ENCODE data around the gene LTBP1. TPM values are rescaled to one million over a fixed set of nuclear protein-coding genes. Genes with fewer than 3 reads are reported as not detected.

The LTBP1 gene
- total and polyA plus RNA-seq, 10 of the 15 experiments (the other 5 are each of a cell fraction or from before 2014, with no cell fraction given) = 0.01 to 0.28 (median 0.12) TPM; not detected in 2

DNA sequence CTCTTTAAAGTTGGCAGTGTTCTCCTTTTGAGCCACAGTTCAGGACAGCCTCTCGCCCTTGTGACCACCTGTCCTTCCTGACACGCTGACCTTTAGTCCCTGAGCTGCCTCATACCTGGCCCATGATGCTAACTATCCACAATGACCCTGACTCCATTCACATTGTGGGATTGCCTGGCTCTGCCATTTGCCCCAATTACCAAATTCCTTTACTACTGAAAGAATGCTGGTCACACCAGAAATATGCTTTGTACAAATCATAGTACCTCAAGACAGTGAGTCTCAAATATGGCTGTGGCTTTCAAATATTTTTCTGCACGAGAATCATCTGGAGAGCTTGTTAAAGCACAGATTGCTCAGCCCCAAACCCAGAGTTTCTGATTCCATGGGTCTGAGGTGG is 54.2 kb downstream of the LTBP1 start:
- ChIA-PET SMC1A (ENCODE audit: uncharacterized antibody, unreplicated experiment) (no interaction called here), RAD21 (ENCODE audit: unreplicated experiment) (no interaction called here), CTCF (no interaction called here), POLR2A (no interaction called here)
- intact Hi-C loops (cut with micrococcal nuclease; ENCODE audit: unreplicated experiment) = no loop called here
- Histone ChIP-seq H2AFZ (ENCODE audit: control insufficient read depth, low read depth, low read length) (no peak overlapping the region), H3K4me1 (ENCODE audit: control insufficient read depth, insufficient read depth, low read length) (no peaks in the 10 kb centered on the region), H3K36me3 (ENCODE audit: control insufficient read depth in 2 of 2, insufficient read depth in 2 of 2, low read length in 1 of 2) (no peaks in the 10 kb centered on the region), H3K9ac (ENCODE audit: control insufficient read depth, insufficient read depth, low read length) (no peak overlapping the region), H3K9me3 (replicated peaks; ENCODE audit: control insufficient read depth, insufficient read depth, low read length) (no peaks in the 10 kb centered on the region), H3K27me3 (replicated peaks in 1 of 2; ENCODE audit: control insufficient read depth in 2 of 2, insufficient read depth in 2 of 2, low read length in 1 of 2) (no peaks in the 10 kb centered on the region), H3K79me2 (ENCODE audit: control insufficient read depth, insufficient read depth, low read length) (no peaks in the 10 kb centered on the region), H3K4me3 (no peak overlapping the region), H3K4me2 (ENCODE audit: control insufficient read depth, insufficient read depth) (no peak overlapping the region), H3K27ac (ENCODE audit: control insufficient read depth, insufficient read depth) (no peak overlapping the region), H4K20me1 (ENCODE audit: control insufficient read depth, insufficient read depth) (no peaks in the 10 kb centered on the region)
- in situ Hi-C loops (cut with MboI) = no loop called here
- no peak for DNase-seq (ENCODE audit: low read depth, low spot score)
- no TSS peak for BruUV-seq (replicated peaks)
- TF ChIP-seq RFX5 (IDR thresholded peaks at IDR 0.05; ENCODE audit: low read depth, low read length) (no peak), NBN (IDR thresholded peaks at IDR 0.05) (no peak), EGR1 (IDR thresholded peaks at IDR 0.05; ENCODE audit: borderline replicate concordance in 1 of 2, low read depth in 2 of 2, low read length in 2 of 2) (no peak), NR2C2 (IDR thresholded peaks at IDR 0.05; ENCODE audit: borderline replicate concordance, control insufficient read depth, insufficient read length, low read depth) (no peak), POLR2AphosphoS2 (IDR thresholded peaks at IDR 0.05; ENCODE audit: low read depth, low read length) (no peak), TCF7 (IDR thresholded peaks at IDR 0.05; ENCODE audit: borderline replicate concordance) (no peak), NFIC (IDR thresholded peaks at IDR 0.05; ENCODE audit: low read depth, low read length) (no peak), HCFC1 (IDR thresholded peaks at IDR 0.05; ENCODE audit: low read length) (no peak), ZBED1 (IDR thresholded peaks at IDR 0.05; ENCODE audit: borderline replicate concordance) (no peak), SUZ12 (IDR thresholded peaks at IDR 0.05; ENCODE audit: unreplicated experiment) (no peak), EP300 (IDR thresholded peaks at IDR 0.05; ENCODE audit: borderline replicate concordance in 1 of 2, control insufficient read depth in 1 of 2, low read depth in 2 of 2, low read length in 2 of 2) (no peak), HDGF (IDR thresholded peaks at IDR 0.05) (no peak), POLR2A (IDR thresholded peaks at IDR 0.05; ENCODE audit: low read depth, low read length) (no peak), PML (IDR thresholded peaks at IDR 0.05; ENCODE audit: low read length) (no peak), TAF1 (IDR thresholded peaks at IDR 0.05; ENCODE audit: borderline replicate concordance, low read depth, low read length) (no peak)
- TF ChIP-seq, protein P1, sequence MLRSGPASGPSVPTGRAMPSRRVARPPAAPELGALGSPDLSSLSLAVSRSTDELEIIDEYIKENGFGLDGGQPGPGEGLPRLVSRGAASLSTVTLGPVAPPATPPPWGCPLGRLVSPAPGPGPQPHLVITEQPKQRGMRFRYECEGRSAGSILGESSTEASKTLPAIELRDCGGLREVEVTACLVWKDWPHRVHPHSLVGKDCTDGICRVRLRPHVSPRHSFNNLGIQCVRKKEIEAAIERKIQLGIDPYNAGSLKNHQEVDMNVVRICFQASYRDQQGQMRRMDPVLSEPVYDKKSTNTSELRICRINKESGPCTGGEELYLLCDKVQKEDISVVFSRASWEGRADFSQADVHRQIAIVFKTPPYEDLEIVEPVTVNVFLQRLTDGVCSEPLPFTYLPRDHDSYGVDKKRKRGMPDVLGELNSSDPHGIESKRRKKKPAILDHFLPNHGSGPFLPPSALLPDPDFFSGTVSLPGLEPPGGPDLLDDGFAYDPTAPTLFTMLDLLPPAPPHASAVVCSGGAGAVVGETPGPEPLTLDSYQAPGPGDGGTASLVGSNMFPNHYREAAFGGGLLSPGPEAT (IDR thresholded peaks at IDR 0.05; ENCODE audit: low read depth) = no peak
- TF ChIP-seq, protein P2, sequence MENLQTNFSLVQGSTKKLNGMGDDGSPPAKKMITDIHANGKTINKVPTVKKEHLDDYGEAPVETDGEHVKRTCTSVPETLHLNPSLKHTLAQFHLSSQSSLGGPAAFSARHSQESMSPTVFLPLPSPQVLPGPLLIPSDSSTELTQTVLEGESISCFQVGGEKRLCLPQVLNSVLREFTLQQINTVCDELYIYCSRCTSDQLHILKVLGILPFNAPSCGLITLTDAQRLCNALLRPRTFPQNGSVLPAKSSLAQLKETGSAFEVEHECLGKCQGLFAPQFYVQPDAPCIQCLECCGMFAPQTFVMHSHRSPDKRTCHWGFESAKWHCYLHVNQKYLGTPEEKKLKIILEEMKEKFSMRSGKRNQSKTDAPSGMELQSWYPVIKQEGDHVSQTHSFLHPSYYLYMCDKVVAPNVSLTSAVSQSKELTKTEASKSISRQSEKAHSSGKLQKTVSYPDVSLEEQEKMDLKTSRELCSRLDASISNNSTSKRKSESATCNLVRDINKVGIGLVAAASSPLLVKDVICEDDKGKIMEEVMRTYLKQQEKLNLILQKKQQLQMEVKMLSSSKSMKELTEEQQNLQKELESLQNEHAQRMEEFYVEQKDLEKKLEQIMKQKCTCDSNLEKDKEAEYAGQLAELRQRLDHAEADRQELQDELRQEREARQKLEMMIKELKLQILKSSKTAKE (IDR thresholded peaks at IDR 0.05; ENCODE audit: low read depth, poor library complexity, severe bottlenecking) = no peak
- TF ChIP-seq, protein P3, sequence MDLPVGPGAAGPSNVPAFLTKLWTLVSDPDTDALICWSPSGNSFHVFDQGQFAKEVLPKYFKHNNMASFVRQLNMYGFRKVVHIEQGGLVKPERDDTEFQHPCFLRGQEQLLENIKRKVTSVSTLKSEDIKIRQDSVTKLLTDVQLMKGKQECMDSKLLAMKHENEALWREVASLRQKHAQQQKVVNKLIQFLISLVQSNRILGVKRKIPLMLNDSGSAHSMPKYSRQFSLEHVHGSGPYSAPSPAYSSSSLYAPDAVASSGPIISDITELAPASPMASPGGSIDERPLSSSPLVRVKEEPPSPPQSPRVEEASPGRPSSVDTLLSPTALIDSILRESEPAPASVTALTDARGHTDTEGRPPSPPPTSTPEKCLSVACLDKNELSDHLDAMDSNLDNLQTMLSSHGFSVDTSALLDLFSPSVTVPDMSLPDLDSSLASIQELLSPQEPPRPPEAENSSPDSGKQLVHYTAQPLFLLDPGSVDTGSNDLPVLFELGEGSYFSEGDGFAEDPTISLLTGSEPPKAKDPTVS (IDR thresholded peaks at IDR 0.05; ENCODE audit: low read depth, low read length) = no peak
- 33% methylated on average over 2 of the region's 3 CpGs for WGBS (ENCODE audit: insufficient coverage, insufficient replicate concordance, low lambda C conversion rate, missing lambda C conversion rate)
- ATAC-seq = no peak
- FAIRE-seq = no peak

Measured in GM12878 (cell line).